Measurements from ENCODE around the gene NUP50.

Gene NUP50

GRCh38 chr22:45163451-45164269 lies at the start of gene NUP50:
Gene NUP50 (plus strand): TSS chr22:45163925. CDS start chr22:45168178, 4,253 bp downstream.
- no peak for TF ChIP-seq JUND (IDR thresholded peaks at IDR 0.05; ENCODE audit: low read depth)
- DNase-seq (ENCODE audit: low read depth in 1 of 2, low spot score in 1 of 2): peak; percentile 94 to 95
- in situ Hi-C loops (cut with HindIII; ENCODE audit: low pct_unique_long_range_greater_than_20kb, low sequenced_read_pairs): no loop called here

GRCh38 chr22:45120440-45120839 lies 43.3 kb upstream of the NUP50 start:
- no peak for TF ChIP-seq JUND (IDR thresholded peaks at IDR 0.05; ENCODE audit: low read depth)
- in situ Hi-C loops (cut with HindIII; ENCODE audit: low pct_unique_long_range_greater_than_20kb, low sequenced_read_pairs): no loop called here
- DNase-seq (ENCODE audit: low read depth in 1 of 2, low spot score in 1 of 2): no peak

GRCh38 chr22:45120931-45121330 lies 42.8 kb upstream of the NUP50 start:
- in situ Hi-C loops (cut with HindIII; ENCODE audit: low pct_unique_long_range_greater_than_20kb, low sequenced_read_pairs): no loop called here
- TF ChIP-seq JUND (IDR thresholded peaks at IDR 0.05; ENCODE audit: low read depth): no peak
- DNase-seq (ENCODE audit: low read depth in 1 of 2, low spot score in 1 of 2): no peak

GRCh38 chr22:45124176-45124847 lies 39.4 kb upstream of the NUP50 start:
- DNase-seq (ENCODE audit: low read depth in 1 of 2, low spot score in 1 of 2): no peak
- in situ Hi-C loops (cut with HindIII; ENCODE audit: low pct_unique_long_range_greater_than_20kb, low sequenced_read_pairs): no loop called here
- TF ChIP-seq JUND (IDR thresholded peaks at IDR 0.05; ENCODE audit: low read depth): no peak

GRCh38 chr22:45125188-45125587 lies 38.5 kb upstream of the NUP50 start:
- in situ Hi-C loops (cut with HindIII; ENCODE audit: low pct_unique_long_range_greater_than_20kb, low sequenced_read_pairs): no loop called here
- DNase-seq (ENCODE audit: low read depth in 1 of 2, low spot score in 1 of 2): no peak

GRCh38 chr22:45127866-45128265 lies 35.9 kb upstream of the NUP50 start:
- no peak for TF ChIP-seq JUND (IDR thresholded peaks at IDR 0.05; ENCODE audit: low read depth)
- no peak for DNase-seq (ENCODE audit: low read depth in 1 of 2, low spot score in 1 of 2)
- in situ Hi-C loops (cut with HindIII; ENCODE audit: low pct_unique_long_range_greater_than_20kb, low sequenced_read_pairs): no loop called here

More at GRCh38 chr22:45125188-45125587, 38.5 kb upstream of the NUP50 start:
- no peak for TF ChIP-seq JUND (IDR thresholded peaks at IDR 0.05; ENCODE audit: low read depth)

GRCh38 chr22:45129703-45130524 lies 33.8 kb upstream of the NUP50 start:
- TF ChIP-seq JUND (IDR thresholded peaks at IDR 0.05; ENCODE audit: low read depth): no peak
- in situ Hi-C loops (cut with HindIII; ENCODE audit: low pct_unique_long_range_greater_than_20kb, low sequenced_read_pairs): no loop called here
- no peak for DNase-seq (ENCODE audit: low read depth in 1 of 2, low spot score in 1 of 2)

- TF ChIP-seq JUND (IDR thresholded peaks at IDR 0.05; ENCODE audit: low read depth): no peak
- in situ Hi-C loops (cut with HindIII; ENCODE audit: low pct_unique_long_range_greater_than_20kb, low sequenced_read_pairs): no loop called here
- no peak for DNase-seq (ENCODE audit: low read depth in 1 of 2, low spot score in 1 of 2)
Measured at GRCh38 chr22:45130891-45131290, 32.8 kb upstream of the NUP50 start.

- no peak for TF ChIP-seq JUND (IDR thresholded peaks at IDR 0.05; ENCODE audit: low read depth)
- DNase-seq (ENCODE audit: low read depth in 1 of 2, low spot score in 1 of 2): no peak
- in situ Hi-C loops (cut with HindIII; ENCODE audit: low pct_unique_long_range_greater_than_20kb, low sequenced_read_pairs): no loop called here
Measured at GRCh38 chr22:45131749-45132148, 32.0 kb upstream of the NUP50 start.

- TF ChIP-seq JUND (IDR thresholded peaks at IDR 0.05; ENCODE audit: low read depth): no peak
- in situ Hi-C loops (cut with HindIII; ENCODE audit: low pct_unique_long_range_greater_than_20kb, low sequenced_read_pairs): no loop called here
- no peak for DNase-seq (ENCODE audit: low read depth in 1 of 2, low spot score in 1 of 2)
Measured at GRCh38 chr22:45134313-45134712, 29.4 kb upstream of the NUP50 start.

- DNase-seq (ENCODE audit: low read depth in 1 of 2, low spot score in 1 of 2): no peak
Measured at GRCh38 chr22:45136594-45136993, 27.1 kb upstream of the NUP50 start.

GRCh38 chr22:45139693-45140092 lies 24.0 kb upstream of the NUP50 start:
- DNase-seq (ENCODE audit: low read depth in 1 of 2, low spot score in 1 of 2): no peak
- in situ Hi-C loops (cut with HindIII; ENCODE audit: low pct_unique_long_range_greater_than_20kb, low sequenced_read_pairs): no loop called here
- no peak for TF ChIP-seq JUND (IDR thresholded peaks at IDR 0.05; ENCODE audit: low read depth)

More at GRCh38 chr22:45136594-45136993, 27.1 kb upstream of the NUP50 start:
- TF ChIP-seq JUND (IDR thresholded peaks at IDR 0.05; ENCODE audit: low read depth): no peak
- in situ Hi-C loops (cut with HindIII; ENCODE audit: low pct_unique_long_range_greater_than_20kb, low sequenced_read_pairs): no loop called here

All from T47D (cell line).